NCI-H82 treated with DMSO at 0.1 percent for 48 hours (cell line): Measurements from ENCODE around the gene BMP8B.

Experiments
- DNase-seq: peaks from one replicate; lab custom pipeline; 2025; ENCODE audit not compliant: unreplicated experiment; lab: John Stamatoyannopoulos, UW

BMP8B gene

DNA sequence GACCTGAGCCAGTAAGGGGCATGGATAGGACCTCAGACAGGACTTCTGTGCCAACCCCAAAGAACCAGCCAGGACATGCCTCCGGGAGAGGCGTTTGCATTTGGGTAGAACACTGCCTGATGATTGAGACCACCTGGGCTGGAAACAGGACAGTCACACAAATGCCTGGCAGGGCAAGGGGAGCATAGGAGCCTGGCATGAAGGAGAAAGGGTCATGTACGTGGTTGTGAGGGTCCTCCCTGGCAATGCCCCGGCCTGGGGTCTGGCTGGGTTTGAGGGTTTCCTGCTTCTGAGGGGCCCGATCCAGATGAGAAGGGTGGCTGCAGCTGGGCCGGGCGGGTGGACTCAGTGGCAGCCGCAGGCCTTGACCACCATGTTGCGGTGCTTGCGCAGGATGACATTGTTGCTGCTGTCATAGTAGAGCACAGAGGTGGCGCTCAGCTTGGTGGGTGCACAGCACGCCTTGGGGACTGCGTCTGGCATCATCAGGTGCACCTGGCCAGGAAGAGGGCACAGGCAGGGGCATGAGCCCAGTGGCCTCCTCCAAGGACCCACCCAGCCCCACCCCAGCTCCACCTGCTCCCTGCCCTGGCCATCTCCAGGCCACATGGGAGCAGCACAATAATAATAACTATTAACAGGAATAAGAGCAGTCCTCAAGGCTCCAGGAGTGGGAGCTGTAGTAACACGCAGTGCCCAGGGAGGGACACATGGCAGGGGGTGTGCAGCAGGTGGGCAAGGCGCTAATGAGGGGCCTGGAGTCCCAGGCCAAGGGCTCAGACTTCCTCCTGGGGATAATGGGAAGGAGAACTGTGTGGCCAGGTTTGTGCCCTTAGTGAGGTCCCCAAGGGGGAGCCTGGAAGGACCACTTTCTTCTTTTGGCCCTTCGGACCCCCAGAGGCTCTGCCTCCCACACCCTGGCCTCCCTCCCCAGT, 28.3 kb downstream of the BMP8B start:
- no peak for DNase-seq

DNA sequence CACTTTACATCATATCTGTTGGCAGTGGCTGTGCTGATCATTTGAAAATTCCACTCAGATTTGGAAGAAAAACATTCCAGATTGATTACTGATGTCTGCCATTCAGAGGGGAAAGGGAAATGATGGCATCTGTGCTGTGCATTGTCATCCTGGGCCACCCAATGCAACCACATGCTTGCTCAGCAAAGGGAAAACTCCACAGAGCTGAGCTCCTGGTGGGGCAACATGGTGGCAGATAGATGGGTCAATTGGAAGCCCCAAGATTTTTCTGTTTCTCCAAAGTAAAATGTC, 29.3 kb downstream of the BMP8B start:
- DNase-seq, result no peak

DNA sequence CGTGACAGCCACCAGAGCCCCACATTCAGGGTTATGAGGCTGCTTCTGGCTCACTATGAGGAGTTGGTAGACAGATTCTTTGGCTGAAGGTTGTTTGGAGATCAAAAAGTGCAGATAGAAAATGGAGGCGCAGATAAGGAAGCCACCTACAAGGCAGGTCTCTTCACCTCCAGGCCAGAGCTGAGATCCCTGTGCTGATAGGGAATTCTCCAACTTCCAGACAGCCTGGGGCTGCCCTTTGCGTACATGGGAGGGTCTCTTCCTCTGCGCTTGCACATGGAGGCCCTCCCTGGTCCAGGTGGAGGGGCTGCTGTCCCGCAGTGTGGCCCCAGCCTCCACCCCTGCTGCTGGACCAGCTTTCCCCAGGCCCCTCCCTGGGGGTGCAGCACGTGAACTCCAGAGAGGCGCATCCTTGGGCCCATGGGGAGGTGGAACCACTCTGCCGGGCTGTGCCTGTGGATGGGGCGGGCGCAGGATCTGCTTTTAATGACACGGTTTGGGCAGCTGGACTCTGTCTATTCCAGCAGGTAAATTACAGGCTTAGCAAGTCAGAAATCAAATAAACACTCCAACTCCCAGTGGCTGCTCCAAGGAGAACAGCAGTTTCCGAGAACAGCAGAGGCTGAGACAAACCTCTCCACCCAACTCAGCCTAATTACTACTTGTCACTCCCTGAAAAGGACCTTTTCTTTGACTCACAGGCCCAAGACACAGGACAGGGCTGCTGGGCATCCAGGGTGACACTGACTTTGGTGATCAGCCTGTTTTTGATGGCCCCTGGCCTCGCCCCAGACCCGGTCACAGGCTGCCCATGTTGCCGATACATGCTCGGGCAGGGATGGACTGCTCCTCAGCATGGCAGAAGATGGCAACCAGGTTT, 29.9 kb downstream of the BMP8B start:
- DNase-seq, result no peak

DNA sequence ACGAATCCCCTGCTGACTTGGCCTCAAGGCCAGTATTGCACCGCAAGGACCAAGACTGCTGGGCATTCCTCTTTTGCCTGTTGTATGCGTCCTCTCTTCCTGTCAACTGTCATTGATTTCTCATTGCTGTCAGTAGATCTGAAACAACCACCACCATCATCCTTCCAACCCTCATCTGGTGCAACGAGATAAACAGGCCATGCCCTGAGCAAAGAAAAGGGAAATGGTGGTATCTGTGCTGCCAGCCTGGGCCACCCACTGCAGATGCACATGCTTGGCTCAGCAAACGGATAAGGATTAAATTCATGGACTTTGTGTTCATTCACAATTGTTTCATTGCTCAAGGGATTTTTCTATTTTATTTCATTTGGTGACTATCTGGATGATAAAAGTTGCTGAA, 31.2 kb downstream of the BMP8B start:
- DNase-seq, result no peak

DNA sequence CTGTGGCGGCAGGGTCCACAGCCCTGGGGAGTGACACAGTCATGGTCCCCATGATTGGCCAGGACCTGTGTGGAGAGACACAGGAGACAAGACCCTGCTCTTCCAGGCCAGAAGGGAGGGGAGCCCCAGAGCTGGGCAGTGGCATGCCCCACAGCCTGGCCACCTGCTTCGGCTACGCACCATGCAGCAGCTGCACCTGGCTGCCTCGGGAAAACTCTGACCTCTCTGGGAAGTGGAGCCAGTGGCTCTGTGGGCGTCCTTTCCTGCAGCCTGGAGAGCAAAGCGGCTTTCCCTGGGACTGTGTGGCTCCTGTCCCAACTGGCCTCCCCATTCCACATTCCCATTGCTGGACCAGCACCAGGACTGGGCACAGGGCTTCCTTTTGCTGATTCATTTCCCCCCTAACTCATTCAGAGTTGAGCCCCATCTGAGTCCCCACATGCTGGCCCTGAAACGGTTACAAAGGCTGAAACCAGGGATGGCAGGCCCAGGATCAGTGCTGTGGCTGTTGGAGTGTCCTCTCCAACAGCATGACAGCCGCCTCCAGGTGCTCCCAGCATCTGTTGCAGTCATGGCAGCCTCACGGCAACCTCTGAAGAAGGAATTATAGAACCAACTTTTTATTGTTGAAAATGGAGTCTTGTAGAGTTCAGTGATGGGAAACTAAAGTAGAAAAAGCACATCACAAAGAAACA, 32.6 kb downstream of the BMP8B start:
- no peak for DNase-seq

DNA sequence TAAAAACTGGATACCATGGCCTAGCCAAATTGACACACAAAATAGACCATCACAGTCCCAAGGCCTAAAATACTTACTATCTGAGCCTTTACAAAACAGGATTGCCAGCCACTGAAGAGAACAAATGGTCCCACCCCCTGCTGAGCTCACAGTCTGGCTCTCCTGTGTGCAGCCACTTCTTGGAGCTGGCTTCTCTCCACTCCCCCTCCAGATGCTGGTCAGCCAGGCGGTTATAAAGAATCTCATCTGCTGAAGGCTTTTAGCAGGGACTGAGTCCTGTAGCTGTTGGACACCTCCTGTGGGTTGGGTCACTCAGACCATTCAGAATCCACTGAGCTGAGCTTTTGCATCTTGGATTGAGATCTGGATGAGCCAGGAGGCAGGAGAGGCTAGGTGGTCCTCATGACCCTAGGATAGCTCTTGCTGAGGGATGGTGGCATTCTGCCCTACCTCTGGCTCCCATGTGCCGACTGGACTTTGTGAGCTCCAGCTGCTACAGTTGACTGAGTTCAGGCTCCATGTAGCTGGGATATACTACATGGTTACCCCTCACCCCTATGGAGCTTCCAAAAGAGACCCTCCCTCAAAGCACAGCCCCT, 33.7 kb downstream of the BMP8B start:
- DNase-seq, result no peak

DNA sequence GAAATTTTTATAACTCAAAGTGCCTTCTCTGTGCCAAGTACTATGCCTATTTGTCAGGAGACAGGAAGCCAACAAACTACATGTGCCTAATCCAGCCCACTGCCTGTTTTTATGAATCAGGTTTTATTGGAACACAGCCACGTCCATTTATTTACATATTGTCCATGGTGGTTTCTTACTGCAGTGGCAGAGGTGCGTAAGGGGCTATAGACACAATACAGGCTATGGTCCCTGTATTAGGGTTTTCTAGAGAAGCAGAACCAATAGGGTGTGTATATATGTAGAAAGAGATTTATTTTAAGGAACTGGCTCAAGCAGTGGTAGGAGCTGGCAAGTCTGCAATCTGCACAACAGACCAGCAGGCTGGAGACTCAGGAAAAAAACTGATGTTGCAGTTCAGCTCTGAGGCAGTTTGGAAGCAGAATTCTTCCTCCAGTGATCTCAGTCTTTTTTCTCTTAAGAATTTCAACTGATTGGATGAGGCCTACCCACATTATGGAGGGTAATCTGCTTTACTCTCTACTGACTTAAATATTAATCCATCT, 34.6 kb downstream of the BMP8B start:
- no peak for DNase-seq

DNA sequence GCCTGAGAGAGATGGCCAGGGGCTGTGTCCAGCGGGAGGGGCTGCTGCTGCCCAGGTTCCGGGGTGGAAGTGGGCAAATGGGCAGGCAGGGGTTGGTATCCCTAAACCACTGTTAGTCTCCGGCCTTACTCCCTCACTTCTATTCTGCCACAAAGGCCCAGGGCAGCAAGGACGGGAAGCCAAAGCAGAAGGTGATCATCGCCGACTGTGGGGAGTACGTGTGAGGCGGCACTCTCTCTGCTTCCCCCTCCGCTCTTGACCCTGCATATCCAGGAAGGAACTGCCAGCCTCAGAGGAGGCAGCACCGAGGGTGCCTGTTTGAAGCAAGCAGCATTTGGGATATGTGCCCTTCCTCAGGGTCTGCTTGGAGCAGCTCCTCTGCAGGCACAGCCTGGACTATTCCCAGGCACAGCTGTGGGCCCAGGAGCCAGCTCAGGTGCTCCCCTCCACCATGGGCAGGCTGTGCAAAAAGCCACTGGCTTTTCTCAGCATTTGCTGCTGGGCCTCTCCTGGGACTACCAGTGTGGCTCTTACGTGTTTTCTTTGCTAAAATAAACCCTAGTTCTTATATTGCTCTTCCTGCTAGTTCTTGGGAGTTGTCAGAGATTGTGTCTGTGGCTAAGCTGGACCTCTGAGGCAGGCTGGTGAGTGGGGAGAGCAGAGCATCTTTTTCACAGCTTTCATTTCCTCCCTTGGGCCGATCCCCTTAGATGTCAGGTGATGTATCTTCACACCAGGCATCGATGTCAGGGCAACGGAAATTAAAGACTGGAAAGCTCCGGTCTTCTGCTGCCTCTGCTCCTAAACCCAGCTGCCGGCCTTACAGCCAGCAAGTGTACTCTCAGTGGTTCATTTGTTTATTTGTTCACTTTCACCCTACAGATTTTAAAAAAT, 35.3 kb downstream of the BMP8B start:
- no peak for DNase-seq

DNA sequence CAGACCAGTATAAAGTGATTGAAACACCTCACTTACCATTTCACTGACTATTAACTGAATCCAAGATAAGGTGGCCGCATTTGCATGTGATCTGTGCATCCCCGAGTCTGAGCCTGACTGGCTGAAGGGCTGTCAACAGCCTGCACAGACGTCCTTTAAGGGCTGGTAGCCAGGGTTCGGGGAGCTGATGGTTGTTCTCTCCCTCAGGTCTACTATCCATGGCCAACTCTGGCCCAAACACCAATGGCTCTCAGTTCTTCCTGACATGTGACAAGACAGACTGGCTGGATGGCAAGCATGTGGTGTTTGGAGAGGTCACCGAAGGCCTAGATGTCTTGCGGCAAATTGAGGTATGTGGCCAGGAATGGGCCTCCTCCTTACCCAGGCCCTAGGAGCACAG, 36.0 kb downstream of the BMP8B start:
- DNase-seq, result no peak

DNA sequence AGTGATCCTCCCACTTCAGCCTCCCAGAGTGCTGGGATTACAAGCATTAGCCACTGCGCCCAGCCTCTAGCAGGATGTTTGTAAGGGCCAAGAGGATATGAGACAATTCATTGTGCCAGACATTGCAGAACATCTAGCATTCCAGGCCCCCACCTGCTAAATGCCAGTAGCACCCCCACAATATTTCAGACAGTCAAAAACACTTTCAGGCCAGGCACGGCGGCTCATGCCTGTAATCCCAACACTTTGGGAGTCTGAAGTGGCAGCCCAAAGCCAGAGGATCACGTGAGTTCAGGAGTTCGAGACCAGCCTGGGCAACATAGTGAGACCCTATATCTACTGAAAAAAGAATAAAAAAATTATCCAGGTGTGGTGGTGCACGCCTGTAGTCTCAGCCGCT, 37.1 kb downstream of the BMP8B start:
- no peak for DNase-seq

DNA sequence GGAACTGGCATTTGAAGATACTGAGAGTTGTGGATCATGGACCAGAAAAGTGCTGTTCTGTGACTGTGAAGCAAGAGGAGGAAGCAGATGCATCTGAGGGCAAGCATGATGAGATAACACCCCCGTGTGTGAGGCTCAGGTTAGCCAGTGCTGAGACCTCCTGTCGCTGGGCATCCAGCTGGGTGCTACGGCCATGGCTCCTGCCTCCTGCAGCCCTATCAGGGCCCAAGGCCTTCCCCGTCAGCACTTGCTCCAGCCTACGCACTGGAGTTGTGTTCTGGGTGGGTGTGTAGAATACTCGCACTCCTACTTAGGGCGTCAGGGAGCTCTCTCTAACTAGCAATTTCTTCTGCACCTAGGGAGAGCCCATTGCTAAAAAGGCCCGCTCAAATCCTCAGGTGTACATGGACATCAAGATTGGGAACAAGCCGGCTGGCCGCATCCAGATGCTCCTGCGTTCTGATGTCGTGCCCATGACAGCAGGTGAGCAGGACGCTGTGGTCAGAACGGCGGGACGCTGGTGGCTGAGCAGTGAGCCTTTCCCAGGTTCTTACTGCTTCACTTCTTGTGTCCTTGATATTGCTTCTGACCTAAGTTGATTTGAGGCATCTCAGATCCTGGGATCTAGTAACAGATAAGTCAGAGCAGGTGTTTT, 43.5 kb downstream of the BMP8B start:
- no peak for DNase-seq

DNA sequence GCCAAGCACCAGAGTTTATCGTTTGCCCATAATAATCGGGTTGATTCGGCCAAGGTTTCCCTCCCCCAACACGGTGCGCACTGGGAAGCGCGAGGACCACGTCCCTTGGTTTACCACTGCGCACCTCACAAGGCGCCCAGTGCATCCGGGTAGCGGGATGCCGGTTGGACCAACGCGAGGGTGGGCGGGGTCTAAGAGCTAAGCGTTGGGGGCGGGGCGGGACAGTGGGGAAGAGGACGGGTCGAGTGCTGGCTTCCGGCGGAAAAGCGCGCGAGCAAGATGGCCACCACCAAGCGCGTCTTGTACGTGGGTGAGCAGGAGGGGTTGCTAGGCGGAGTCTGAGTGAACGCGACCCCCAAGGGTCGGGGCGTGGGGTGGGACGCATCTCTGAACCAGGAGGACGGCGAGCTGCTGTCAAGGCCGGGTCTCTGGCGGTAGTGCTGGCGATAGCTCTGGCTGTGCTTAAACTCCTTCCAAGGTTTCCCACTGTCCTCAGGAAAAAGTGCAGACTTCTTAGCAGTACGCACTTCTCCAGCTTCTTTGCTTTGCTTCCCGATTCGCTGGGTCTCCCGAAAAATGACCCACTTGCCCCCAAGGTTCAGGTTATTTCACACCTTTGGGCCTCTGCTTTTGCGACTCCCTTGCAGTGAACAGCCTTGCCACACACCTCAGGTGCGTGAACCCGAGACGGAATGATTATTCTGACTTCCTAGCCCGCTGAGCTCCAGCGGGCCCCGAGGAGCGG, 49.9 kb downstream of the BMP8B start, which contains the start of gene PPIE:
PPIE (plus strand) TSS at position 261 of the 745 bp plus-strand sequence; CDS start at position 280, 19 bp downstream.
- peak; percentile 70 for DNase-seq

DNA sequence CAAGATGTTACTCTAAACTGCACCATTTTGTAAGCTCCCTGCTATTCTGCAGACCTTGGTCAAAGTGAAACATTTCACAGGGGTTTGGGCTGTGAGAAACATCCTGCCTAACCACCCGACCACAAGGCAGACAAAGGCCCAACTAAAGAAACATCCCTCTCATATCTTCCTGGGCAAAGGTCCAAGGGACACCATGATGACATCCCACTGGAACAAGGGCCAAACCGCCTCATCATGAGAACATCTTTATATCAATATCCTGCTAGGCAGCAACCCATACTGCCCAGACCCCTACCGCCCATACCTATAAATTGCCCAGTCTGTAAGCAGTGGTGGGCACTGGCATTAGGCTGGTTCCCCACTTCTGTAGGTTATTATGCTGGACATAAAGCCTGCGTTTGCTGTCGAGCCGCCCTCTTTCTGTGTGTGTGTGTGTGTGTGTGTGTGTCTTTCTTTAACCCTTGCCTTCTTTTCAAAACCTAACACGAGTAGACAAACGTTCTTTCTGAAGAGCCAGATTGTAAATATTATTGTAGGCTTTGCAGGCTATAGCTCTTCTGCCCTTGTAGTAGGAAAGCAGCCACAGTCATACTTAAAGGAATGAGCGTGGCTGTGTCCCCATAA, 51.0 kb downstream of the BMP8B start:
- no peak for DNase-seq

DNA sequence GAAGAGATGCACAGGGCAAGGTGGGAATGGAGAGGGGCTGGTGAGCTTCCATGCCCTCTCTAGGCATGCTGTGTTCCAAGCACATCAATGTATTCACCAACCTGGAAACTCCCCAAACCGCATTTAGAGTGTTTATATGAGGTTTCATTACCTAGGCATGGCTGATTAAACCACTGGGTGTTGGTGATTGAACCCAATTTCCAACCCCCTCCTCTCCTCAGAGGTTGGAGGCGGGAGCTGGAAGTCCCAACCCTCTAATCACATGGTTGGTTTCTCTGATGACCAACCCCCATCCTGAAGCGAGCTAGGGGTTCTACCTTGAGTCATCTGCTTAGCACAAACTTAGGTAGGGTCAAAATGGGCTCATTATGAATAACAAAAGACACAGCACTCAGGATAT, 52.9 kb downstream of the BMP8B start:
- DNase-seq, result no peak

DNA sequence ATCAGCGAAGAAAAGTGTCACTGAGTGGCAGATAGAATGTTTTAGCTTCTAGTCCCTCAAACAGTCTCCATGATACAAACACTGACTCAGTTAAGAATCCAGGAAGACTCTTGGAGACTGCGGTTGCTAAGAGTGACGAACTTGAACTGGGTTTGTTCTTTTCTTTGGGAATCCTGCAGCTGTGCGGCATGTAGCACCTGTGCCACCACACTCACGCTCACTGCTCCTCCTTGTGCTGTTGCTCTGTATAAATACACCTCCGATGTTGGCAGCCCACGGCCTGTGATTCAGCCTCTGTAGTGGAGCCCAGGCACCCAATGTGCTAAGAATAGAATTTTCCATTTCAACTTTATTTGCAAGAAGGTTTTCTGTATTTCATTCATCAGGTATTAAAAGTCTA, 55.5 kb downstream of the BMP8B start:
- DNase-seq, result no peak

DNA sequence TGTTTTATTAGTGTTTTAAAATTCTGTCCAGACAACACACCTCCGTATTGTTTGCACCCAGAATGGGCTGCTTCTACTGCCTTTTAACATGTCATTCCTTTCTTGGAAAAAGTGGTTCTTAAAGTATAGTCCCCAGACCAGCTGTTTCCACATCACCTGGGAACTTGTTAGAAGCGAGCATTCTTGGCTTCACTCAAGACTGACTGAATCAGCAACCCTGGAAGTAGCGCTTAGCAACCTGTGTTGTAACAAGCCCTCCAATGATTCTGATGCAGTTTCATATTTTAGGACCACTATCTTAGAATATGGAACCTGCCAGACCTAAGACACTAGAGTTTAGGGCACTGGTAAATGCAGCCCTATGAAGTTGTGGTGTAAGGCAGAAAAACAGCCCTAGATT, 55.9 kb downstream of the BMP8B start:
- DNase-seq, result no peak

DNA sequence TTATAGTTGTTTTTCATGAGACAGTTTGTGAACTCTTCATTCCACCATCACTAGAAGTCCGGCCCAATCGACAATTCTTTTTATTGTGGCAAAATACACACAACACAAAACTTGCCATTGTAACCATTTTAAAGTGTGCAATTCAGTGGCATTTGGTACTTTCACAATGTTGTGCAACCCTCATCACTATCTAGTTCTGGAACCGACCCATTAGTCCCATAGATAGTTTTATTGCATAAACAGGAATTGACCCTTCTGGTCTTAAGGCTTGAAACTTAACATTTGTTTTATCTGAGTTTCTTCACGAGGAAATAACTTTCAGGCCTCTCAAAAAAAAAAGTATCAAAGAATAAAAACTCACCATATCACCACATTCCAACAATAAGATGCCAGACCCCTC, 58.8 kb downstream of the BMP8B start:
- DNase-seq, result no peak

DNA sequence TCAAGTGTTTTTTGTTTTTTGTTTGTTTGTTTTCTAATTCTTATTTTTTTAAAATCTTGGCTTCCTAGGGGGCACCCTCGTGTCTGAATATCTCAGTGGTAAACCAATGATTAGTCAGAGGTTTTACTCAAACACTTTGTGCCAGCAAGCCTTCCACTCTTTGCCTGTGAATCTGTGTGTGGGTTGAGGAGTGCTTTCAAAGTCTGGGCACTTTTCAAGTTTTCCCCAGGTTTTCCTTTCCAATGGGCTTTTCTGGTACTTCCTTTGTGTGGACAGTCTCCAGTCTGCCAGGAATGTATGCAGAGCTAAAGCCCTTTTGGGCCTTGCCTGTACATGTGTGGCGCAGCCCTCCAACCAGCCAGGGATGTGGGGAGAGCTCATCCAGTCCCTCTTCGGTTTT, 59.6 kb downstream of the BMP8B start:
- DNase-seq, result no peak
